TTC549 (cell line): ENCODE measurements around the gene ATXN7.

ENCODE experiments used
- FAIRE-seq: peaks from 2 replicates; lab custom pipeline; 2012; peaks lifted over from hg19 to GRCh38; lab: Jason Lieb, UNC

Gene ATXN7

DNA sequence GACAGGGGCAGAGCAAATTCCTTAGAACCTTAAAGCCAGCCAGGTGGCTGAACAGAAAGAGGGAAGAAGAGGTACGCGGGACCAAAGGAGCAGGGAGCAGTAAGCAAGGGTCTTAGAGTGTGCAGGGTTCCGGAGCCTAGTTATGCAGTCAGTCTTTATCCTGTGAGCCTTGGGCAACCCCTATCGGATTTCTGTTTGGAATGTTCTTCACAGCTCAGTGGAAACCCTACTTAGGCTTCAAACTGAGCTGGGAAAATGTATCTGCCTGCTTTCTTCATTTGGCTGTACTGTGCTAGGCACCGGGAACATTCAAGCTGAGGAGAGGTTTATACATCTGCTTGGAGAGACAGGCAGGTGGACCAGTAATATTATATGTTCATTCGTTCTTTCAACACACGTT, 122.5 kb downstream of the ATXN7 start:
- no peak for FAIRE-seq

DNA sequence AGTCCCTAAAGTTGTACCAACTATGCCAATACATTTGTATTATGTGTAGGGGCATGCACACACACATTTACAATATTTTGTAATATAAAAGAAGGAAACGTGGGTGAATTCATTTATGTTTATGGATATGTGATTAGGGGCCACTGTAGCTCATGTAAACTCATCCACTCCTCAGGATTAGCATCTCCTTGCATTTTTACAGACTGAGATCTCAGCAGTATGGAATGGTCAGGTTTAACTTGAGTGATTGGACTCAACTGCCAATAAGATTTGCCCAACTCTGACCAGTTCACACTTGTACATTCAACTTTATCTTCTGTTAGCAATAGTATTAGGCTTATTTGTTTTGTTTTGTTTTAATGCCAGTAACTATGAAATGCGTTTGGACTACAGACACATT, 123.2 kb downstream of the ATXN7 start:
- FAIRE-seq: no peak

DNA sequence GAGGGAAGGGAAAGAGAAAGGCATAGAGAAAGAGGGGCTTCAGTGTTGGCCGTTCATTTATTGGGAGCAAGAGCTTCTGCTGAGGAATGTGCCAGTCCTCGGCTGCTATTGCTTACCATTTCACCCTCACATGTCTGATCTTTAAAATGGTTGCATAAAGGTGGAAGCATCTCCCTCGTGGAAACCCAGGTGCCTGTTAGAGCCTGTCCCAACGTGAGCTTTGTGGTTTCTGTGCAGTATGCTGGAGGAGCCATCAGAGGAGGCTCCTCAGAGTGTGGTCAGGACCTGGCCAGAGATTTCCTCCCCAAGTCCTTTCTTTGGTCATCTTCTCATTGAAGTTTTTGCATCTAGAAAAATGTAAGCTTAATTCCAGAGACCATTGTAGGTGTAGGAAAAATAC, 125.3 kb downstream of the ATXN7 start:
- FAIRE-seq: no peak

DNA sequence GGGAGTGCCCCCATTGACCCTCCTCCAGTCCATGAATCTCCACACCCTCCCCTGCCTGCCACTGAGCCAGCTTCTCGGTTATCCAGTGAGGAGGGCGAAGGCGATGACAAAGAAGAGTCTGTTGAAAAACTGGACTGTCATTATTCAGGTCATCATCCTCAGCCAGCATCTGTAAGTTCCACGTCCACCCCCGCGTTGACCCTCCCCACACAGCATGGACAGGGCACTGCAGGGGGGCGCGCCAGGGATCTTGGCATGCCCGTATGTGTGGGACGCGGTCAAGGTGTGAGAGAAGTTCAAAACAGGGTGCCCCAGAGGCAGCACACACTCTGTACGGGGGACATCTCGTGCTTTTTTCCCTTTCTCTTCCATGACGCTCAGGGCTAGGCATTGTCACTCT, 126.5 kb downstream of the ATXN7 start:
- FAIRE-seq: no peak

DNA sequence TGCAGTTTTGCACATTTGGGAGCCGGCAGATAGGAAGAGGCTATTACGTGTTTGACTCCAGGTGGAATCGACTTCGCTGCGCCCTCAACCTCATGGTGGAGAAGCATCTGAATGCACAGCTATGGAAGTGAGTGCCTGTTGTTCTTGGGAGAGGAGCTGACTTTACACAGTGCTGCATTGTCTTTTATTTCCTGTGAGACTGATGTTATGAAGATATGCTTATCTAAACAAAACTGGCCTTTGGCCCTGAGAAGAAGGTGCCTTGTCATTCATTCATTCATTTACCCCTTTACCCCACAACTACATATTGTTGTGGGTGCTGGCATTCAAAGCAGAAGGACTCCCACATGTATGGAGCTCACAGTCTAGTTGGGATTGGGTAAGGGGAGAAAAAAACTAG, 127.1 kb downstream of the ATXN7 start:
- no peak for FAIRE-seq

DNA sequence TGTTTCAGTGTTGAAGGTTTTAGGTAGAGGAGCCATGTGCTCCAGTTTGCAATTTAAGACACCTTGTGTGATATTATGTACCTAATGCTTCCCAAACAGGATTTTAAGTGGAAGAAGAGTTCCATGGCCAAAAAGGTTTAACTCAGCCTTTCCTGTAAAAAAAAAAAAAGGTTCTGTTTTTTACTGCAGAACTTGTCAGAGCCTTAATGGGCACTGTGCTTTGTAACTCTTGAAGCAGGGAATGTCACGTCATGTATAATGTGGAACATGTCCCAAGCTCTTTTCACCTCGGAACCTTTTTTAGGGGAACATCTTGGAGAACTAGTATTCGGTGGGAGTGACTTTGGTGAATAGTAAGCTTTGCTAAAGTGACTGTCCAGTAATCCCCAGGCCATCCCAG, 128.0 kb downstream of the ATXN7 start:
- no peak for FAIRE-seq

DNA sequence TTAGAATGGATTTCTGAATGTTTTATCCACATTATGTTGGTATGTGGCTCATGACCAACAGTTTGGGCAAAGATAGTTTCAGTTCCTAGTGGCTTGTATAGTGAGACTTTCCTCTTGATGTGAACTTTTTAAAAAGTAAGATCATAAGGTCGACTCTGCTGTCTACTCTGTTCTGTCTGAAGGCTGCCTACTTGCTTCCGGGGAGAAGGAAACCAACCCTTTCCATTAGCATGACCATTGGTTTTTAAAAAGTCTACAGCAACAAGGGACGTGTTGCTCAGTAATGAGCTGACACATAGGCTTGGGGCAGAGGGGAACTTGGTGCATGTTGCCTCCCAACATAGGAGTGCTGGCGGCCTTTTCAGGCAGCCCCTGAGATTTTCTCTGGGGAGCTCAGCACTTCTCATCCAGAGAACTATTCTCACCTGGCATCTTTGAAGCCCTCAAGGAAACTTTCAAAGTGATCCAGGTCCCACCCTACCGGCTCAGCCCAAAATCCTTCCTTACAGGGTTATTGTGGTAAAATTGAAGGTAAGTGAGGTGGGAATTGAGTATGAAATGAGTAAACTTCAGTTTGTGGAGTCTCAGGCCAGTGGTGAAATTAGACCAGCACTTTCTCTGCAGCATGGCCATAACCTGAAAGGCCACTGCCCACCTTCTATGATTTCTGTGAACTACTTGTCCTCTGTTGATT, 129.0 kb downstream of the ATXN7 start:
- FAIRE-seq: no peak

DNA sequence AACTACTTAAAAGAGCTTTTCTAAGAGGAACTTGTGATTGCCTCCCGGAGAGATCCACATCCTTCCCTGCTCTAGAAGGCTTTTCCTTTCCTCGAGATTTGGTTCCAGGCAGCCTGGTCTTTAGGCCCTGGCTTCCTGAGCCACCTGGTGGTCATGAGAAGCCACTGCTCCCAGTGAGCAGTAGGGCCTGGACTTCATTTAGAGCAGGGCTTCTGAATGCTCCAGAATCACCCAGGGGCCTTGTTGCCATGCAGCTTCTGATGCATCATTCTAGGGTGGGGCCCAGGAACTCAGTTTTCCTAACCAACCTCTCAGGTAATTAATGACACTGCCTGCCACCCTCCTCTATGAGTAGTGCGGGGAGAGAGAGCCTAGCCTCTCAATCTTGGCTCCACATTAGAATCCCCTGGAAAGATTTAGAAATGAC, 130.0 kb downstream of the ATXN7 start:
- no peak for FAIRE-seq

DNA sequence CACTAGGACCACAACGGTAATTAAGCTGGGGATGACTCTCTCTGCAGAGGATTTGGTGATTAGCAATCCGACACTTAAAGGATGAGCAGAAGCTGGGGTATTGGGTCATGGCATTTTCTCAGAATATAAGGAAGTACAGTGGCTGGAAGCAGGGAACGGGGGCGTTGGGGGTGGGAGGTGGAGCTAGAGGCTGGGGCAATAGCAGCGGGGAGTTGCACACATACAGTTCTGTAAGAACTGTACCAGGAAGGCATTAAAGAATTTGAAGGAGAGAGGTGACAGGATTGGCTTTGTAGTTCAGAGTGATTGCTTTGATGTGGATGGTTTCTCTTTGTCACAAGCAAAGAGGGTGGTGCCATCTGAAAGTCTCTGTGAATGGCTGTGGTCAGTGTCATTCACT, 131.4 kb downstream of the ATXN7 start:
- FAIRE-seq: no peak

DNA sequence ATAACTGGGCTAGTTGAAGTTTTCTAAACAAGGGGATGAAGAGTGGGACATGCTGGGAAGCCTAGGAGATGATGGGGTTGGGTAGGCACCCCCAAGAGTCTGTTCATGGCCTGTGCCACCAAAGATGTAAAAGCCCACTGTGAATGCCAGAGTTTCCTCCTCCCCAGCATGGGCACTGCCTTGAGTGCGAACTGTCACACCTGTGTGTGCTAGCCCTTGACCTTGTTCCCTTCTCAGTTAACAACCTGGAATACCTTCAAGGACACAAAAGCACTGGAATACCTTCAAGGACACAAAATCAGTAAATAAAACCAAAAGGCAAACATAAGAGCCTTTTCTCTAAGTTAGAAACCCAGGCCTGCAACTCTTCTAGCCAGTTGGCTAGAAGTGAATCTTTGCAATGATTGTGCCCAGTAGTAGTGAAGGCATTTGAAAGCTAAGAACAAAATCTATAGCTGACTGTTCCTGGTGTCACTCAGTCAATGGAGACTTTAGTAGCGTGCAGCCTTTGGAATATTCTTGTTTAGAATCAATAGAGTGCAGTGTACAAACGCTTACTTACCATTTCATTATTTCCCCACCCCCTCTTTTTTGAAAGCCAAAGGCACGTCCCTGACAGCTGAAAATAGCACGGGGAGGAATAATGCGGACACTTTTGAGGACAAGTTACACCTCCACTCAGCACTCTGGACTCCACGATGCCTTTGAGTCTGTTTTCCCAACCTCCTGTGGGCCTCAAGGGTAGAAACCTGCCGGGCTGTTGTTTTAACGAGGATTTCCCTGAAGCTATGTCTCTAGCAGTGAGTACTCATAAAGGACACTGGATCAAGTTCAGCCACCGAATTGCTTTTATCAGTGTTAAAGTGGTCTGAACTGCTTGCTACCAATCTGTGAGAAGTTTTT, 135.4 kb downstream of the ATXN7 start:
- FAIRE-seq: no peak

DNA sequence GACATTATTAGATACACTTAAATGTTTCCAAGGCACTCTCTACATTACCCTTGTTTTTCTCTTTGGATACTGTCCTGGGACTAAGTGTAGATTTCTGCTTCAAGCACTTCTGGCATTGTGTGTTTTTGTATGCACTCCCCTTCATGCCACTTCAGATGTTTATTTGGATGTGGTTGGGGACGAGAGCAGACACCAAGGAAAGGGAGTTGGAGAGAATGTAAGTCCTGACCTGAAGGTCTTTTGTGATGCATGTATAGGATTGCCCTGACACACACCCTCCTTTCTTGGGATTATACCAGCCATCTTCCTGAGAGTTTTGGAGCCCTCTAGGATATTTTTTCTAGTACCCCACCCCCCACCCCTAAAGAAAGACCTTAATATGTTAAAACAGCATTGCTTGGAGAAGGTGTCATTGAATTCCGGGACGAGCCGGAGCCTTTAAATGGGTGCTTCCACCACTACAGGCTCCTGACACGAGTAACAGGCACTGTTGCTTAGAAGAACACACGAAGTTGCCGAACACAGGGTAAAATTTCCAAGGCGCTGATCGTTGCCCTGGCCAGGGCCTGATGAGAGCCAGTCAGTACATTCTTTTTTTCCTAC, 136.9 kb downstream of the ATXN7 start:
- FAIRE-seq: no peak

DNA sequence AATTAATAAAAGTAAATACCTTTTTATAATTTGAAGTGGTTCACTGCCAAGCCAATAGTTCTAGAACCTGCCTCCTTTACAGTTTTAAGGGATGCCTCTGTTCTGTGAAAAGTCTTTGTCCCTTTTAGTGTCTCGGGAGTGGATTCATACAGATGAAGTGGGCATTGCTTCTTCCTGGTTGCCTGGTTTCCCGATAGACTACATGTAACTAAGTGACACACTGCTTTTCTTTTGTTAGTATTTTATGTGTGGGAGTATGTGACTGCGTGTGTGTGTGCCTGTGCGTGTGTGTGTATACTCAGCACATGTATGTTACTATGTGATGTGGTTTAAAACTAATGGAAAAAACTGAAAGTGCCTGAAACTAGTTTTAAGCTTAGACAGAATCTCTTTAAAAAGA, 138.6 kb downstream of the ATXN7 start:
- FAIRE-seq: no peak

DNA sequence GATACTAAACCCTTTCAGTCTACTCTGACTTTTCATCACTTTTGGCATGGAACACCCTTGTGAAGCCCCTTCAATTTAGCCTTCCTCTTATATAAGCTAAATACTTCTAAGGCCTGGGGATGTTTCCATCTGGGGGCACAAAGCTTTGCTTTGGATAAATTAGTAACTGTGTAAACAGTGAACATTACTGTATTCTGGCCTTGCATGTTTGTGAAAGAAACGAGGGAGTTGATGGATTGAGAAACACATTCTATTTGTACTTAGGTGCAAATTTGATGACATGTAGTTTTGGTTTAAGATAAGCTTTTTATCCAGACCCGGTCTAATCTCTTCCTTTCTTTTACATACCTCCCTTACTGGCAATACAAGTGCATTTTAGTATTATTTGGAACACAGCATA, 139.9 kb downstream of the ATXN7 start:
- no peak for FAIRE-seq

DNA sequence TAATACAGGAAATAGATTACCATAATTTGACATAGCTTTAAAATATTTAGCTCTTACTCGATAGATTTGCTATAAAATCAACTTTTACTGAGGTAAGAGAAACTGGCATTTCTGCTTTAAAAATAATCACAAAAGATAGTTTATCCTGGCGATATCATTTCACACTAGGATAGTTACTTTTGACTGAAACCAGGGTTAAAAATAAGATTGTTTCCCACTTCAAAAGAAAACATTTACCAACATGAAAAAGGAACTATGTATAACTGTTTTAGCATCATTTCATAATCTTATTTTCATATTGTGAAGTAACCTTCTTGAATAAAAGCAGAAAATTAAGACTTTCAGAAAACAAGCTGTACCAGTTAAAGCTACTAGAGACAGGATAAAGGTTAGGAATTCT, 144.3 kb downstream of the ATXN7 start:
- no peak for FAIRE-seq

DNA sequence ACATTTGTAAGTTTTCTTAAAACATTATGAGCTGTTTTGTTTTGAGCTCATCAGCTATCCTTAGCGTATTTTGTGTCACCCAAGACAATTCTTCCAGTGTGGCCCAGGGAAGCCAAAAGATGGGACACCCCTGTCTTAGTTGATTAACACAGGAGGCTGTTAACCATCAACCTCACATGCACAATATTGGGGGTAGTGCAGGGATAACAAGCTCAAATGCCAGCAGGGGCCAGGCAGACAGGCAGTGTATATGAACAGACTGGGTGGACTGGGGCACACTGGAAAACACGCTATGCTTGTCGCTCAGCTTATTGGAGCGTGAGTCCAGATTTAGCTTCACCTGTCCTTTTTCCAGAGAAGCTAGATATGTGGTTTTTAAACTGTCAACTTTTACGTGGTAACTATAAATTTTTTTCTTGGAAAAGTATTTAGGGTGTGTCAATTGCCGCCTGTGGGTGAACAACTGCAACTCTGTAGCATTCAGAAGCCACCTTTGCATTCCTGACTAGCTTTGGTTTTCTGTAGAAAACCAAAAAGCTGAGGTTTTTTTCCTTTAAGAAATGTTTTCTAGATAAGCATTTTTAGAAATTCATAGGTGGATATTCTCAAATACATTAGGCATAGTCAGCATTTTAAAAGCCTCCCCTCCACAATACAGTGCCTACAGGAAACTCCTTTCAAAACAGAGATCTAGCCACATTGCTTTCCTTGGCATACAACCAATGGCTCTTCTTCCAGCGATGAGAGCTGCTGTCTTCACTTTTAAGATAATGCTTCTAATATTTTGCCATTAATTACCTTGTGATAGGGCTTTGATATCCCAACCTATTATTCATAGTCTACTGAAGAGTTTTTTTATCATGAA, 145.1 kb downstream of the ATXN7 start:
- no peak for FAIRE-seq

DNA sequence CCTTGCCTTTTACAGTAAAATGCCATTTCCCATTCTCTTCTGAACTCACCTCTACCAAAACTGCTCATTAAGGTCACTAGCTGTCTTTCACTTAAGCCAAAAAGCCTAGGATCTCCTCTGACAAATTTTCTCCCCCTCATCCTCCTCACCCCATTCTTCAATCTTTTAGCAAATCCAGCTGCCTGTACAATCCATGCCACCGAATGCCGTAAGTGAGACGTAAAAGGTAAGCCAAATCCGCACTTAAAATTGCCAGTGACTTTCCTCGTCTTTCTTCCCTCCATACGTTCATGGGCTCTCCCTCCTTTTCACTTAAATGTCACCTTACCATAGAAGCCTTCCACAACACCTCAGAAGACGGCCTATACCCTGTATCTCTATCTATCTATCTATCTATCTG, 145.9 kb downstream of the ATXN7 start:
- no peak for FAIRE-seq

DNA sequence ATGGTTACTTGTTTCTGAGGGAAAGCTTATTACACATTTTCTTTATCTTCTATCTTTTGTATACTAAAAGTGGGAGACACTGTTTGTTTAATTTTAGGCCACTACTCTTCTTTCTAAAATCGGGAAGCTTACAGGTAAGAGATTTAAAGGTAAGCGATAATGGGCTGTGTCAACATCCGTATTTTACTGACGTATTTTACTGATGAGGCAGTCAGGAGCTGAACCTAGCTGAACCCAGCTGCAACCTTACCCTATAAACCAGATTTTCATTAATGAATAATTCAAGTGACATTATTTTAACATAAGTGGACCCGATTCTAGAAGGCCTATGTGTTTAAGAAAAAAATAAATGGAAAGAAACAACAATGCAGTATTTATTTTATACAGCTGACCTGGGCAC, 146.5 kb downstream of the ATXN7 start:
- no peak for FAIRE-seq

DNA sequence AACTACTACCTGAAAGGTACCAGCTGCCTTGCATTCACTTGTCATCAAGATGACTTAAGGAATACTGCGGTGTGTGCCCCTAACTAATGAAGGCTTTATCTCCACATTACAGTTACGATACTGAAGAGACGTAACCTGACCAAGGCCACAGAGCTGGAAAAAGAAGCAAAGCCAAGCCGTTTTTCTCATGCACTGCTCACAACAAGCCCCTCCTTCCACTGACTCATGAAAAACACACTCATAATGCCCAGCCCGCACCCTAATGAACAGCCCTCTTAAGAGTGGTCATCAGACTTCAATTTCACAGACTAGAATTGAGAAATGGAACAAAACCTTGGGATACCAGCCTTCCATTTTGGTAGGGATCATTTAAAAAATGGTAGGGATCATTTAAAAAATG, 148.0 kb downstream of the ATXN7 start:
- FAIRE-seq: no peak

DNA sequence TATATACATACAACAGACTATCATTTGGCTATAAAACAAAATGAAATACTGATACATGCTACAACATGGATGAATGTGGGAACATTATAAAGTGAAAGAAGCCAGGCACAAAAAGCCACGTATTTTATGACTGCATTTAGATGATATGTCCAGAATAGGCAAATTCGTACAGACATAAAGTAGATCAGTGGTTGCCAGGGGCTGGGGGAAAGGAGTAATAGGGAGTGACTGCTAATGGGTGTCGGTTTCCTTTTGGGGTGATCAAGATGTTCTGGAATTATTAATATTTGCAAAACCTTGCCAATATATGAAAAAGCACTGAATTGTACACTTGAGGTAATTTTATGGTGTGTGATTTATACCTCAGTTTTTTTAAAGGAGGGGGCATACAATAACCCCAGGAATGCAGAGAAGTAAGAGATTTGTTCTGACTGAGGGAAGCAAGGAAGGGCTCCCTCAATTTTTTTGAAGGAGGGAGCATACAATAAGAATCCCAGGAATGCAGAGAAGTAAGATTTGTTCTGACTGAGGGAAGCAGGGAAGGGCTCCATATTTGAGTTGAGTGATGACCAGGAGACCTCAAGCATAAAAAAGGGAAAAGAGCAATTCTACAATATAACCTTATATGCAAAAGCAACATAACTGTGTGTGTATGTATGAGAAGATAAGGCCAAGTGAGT, 153.4 kb downstream of the ATXN7 start:
- no peak for FAIRE-seq

DNA sequence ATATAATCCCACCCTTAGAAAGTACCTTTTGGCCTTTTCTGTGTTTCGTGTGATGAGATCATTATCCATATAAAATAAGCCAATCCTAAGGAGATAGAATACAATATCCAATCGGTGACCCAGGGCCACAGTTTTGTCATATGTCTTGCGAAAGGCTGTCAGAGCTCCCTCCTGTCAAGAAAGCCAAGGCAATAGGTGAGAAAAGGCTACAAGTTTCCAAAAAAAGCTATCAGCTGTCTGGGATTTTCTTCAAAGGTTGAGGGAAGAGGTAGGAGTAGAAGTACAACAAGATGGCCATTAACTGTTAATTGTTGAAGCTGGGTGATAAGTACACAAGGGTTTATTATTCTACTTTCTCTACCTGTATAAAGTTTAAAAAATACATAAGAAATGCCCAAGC, 155.6 kb downstream of the ATXN7 start:
- FAIRE-seq: no peak

DNA sequence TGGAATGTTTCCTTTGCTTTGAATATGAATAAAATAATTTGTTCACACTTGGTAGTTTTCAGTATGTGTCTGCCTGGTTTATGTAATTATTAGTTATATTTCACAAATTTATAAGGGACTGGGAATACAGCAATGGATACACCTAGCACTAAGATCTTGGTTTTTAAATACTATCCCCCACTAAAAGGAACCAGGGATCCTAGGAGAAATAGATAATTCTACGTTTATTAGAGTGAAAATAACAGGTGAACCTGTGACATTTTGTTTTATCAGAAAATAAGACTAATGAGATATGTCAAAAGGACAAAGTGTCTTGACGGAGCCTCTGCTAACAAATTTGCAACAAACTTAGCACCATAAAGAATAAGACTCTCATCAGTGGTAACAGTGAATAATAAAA, 156.2 kb downstream of the ATXN7 start:
- FAIRE-seq: no peak

DNA sequence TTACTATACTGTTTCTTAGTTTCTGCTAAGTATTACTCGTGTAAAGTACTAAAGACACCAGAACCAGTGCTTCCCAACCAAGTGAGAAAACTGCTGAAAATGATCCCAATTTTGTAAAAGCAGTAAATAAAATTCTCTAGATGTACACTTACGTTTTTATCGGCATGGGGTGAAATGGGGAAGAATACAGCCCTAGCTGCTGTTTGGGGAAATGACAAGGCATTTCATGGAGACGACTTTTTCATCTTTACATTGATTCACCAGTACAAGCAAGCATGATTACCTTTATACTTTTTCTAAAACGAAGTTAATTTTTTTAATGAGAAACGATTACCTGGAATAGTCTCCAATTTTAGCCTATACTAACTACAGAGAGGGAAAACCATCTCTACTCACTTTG, 158.3 kb downstream of the ATXN7 start:
- FAIRE-seq: no peak
